IPS DF 4.7 (cell line): ENCODE data around the gene TTC39A.
A peak's percentile ranks its signal among the peaks of the same experiment; 100 is the strongest.

Experiments
- DNase-seq: peaks from one replicate; pipeline ENCODE4 v3.0.0-alpha.2; 2013; ENCODE audit warnings: low spot score; ENCODE audit errors: extremely low read depth

The TTC39A gene

DNA sequence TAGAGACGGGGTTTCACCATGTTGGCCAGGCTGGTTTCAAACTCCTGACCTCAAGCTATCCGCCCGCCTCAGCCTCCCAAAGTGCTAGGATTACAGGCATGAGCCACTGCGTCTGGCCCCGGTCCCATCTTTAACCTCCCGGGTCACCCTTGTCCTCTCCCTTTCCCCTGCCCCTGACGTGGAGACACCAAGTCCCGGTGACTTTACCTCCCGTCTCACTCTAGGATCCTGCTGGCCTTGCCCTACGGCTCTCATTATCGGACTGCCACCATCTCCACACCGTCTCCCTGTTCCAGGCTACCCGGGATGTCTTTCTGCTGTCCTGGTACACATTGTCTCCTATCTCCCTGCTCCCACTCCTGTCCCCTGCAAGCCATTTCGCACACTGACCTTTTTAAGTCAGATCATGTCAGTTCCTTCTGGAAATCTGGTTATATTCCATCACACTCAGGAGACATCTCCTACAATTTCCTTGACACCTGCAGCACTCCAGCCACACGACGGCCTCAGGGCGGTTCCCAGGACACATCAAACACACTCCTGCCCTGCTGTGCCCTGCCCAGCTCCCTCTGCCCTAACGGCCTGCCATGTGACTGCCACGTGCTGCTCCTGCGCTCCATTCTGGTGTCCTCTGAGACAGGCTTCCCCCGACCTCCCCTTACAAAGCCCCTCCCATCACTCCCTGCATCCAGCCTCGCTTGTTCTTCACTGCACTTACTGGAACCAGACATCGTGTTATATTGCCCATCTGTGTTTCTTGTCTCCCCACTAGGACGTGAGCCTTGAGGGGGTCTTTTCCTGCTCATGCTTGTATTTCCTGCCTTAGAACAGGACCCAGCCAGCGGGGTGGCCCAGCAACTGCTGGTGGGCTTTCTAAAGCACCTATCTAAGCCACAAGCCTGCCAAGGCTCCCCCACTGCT, 32.7 kb downstream of the TTC39A start:
- DNase-seq = no peak

DNA sequence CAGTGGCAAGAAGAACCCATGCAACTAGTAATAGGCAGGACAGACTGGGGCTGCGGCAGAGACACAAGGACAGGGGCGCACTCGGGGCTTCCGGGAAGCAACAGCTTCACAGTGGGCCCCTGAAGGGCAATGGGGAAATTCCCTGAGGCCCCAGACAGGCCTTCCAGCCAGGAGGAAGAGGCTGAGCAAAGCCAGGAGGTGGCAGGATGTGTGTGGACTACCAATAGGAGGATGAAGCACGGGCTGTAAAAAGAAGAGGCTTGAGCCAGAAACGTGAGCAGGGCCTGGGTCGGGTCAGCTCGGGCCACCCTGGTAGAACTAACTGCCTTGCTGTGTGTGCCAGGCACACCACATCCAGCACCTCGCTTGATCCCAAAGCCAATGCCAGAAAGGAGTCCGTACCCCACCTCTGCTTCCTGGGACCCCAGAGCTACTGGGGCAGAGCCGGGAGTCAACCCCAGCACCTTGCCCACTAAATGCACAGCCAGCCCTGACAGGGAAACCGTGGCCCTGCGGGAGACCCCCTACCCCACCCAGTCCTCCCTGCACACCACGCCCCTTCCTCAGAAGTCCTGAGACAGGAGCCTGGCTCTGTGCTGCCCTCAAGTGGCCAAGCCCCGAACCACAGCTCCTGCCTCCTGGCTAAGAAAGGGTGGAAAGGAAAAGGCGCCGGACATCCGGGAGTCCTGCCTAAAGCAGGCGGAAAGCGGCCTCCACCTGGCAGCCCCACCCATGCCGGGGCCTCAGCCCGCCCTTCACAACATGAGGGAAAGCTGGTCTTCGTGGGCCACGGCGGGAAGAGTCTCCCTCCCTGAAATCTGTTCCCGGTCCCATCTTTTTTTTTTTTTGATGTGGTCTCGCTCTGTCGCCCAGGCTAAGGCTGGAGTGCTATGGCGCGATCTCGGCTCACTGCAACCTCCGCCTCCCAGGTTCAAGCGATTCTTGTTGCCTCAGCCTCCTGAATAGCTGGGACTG, 33.7 kb downstream of the TTC39A start:
- DNase-seq = peak; percentile 80

DNA sequence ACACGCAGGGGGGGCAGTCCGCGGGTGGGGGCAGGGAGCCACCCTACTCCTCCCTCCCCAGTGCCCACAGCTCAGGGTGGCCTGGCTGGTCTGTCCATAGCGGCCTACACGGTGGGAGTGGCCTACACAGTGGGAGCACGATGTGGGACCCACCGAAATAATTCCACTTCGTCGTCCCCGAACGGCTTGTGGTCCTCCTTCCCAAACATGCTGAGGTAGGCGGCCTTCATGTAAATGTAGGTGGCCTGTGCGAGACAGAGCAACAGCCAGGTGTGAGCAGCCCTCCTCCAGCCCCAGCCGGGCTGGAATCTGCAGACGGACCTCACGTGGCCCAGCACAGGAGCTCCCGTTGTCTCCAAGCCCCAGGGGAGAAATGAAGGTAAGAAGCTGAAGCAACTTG, 34.4 kb downstream of the TTC39A start:
- no peak for DNase-seq

DNA sequence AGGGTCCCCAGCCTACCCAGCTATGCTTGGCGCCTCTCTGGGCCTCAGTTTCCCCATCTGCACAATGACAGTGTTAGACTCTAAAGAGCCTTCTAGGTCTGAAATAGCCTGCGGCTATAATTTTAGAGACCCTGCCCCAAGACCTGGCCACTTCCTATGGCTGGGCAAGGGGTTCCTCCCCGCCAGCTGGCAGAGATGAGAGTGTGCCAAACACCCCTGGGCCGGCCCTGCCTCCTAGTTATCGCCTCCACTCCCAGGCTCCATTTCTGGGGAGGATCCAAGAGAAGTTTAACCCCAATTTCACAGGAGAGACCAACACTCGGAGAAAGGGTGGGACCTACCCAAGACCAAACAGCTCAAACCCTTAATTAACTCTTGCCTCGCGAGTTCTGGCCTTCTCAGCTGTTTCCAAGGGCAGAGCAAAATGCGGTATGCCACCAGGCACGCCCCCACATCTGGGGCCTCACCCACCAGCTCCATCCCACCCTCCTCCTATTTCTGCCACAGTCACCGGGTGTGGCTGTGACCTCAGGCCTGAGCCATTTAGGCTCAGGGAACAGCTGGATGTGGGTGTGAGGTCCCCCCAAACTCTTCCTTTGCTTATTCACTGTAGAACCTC, 35.7 kb downstream of the TTC39A start:
- no peak for DNase-seq

DNA sequence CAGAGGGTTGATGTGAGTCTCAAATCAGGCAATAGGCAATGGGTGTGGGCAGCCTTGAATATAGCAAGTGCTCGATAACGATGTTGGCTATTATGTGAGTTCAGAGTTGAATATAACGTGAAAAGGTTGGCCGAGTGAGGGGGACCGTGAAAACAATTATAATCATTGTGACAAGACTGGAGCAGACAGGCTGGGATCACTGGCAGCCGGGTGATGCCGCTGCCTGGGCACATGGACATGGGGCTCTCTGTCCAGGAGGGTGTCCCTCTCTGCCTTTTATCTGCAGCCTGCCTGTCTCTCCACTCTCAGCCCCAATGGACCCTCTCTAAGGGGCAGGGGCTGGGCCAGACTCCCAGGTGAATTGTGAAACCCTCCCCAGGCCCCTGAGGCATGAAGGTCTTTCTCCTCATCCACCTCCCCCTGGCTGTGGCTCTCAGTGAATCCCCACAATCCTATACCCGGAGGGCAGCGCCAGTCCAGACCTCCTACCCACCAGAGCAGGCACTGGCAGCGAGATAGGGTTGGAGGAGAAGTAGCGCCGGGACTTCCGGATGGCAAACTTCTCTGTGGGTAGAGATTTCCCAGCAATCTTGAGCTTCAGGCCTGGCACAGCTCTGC, 36.4 kb downstream of the TTC39A start:
- DNase-seq = no peak

DNA sequence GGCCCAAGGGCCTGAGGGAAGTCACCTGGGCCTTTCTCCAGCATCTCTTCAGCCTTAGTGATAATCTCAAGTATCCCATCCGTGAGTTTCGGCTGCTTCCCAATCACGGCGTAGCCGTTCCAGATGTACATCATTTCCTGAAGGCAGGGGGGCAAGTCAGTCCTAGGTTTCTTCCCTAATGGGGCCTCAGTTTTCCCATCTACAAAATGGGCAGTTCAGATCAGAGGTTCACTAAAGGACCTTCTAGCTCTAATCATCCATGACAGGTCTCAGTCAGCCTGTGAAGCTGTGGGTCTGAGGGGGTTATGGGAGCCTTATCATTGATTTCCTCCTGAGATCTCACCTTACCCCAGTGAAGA, 39.9 kb downstream of the TTC39A start:
- DNase-seq = no peak

DNA sequence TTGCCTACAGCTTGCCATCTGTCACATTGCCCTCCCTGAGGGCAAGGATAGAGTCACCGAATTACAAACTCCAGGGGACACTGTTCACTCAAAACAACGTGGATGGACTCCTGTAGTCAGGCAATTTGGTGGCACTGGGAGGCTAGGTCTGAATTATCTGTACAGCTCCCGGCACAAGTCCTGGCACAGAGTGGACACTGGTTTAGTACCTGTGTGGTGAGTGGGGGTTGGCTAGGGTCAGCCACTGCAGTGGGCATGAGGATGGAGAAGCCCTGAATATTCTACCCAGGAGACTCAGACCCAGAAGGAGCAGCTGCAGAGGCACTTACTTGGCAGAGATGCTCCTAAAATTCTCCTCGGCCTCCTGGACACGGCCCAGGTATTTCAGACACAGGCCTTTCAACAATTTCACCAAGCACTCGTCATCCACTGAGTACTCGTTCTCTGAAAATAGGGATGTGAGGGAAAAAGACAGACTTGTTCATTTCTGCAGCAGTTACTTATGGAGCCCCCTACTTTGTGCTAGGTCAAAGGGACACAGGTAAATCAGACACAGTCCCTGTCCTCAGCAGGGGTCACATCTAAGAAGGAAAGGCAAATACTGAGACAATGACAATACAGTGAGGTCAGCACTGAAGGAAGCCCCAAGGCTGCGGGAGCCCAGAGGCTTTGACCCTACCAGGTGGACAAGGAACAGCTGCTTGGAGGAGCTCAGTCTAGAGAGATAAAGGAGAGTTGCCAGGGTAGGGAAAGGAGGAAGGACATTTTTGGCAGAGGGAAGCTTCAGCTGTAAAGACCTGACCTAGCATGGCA, 40.5 kb downstream of the TTC39A start:
- DNase-seq = no peak

DNA sequence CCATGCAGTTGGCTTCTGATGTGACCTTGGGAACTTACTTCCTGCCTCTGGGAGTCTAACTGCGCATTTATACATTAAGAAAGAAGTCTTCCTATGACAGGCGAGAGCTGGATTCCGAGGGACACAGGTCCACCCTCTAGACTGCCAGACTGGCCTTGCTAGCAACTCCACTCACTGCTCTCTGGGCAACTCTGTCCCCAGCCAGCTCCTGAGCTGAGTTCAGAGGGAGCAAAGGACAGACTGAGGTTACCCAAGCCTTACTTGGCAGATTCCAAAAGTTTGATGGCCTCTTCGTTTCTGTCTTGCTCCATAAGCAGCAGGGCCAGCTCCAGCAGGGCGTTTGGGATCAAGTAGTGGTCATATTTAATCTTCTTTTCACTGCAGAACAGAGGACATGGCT, 41.8 kb downstream of the TTC39A start:
- no peak for DNase-seq

DNA sequence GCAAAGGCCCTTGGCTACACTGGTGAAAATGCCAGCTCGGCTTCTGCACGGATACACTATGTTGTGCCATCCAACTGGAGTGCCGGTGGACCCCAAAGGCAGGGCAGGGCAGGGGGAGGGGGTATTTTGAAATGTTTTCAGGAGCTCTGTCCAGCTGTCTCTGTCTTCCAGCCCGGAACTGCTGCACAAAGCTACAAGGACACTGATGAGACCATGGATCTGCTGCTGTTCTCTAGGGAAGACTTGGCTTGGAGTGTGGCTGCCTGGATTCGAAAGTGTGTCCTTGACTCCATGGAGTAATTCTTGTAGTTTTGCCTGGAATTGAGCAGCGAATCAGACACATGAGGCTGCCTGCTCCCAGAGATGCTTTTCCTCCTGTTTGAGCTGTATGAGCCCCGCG, 42.4 kb downstream of the TTC39A start:
- DNase-seq = no peak

DNA sequence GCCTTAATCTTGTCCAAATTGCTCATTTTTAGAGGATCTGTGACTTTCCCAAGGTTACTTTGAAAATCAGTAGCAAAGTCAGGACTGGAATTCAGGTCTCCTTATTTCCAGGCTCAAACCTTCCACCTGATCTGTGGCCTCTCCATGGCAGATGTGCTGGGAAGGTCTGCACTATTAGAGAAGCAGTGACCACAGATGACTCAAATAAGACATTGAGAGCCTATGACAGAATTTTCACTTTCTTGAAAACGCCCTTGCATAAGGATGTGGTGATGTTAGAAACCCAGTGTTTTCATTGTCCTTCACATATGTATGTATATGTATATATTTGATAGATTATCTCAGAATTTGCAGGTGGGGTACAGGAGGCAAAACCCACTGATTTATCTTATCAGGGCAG, 45.3 kb downstream of the TTC39A start:
- DNase-seq = no peak

DNA sequence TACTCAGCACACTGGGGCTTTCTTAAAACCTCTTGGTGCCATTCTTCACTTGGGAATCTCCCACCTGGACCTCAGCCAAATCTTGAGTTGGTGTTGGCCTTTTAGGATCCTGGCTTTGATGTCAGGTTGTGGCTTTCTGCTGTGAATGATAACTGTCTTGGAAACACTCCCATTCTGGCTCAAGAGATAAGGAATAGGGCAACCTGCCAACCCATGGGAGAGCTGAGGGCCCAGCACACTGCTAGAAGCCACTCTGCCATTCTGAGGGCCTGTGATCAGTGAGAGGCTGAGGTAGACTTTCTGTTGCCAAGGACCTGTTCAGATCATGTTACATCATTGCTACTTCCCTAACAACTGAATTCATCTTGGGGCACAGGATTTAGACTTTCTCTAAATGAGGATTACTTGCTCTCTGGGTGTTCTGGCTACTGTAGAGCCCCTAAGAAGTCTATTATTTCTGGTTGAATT, 45.8 kb downstream of the TTC39A start:
- DNase-seq = no peak

DNA sequence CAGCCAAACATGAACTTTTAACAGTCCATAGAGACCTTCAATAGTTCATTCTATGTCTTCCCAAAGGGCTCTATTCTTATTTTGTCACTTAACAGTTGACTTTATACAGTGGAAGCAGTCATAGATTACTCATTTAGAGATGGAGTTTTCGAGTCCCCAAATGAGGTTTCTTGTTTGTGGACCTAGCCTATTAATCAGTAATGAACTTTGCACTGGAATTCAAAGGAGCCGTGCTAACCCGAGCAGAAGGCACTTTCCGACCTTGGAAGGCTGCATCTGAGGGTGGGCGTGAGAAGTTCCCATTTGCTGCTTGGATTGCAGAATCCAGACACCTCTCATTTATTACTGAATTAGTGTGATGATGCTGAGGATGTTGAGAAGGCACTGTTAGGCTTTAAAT, 46.4 kb downstream of the TTC39A start:
- no peak for DNase-seq

DNA sequence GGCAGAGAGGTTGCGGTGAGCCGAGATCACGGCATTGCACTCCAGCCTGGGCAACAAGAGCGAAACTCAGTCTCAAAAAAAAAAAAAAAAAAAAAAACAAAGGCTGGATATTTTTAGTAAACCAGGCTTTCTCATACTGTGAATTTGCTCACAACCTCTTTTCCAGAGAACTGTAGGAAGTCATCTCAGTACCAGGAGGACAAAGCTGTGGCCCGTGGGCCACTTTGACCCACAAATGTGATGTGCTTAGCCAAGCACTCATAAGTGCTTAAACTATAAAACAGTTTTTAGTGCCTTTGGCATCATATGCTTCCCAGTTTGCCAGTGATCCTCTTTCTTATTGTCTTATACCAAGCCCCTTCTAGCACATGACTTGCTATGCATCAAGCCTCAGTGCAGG, 47.8 kb downstream of the TTC39A start:
- DNase-seq = no peak

DNA sequence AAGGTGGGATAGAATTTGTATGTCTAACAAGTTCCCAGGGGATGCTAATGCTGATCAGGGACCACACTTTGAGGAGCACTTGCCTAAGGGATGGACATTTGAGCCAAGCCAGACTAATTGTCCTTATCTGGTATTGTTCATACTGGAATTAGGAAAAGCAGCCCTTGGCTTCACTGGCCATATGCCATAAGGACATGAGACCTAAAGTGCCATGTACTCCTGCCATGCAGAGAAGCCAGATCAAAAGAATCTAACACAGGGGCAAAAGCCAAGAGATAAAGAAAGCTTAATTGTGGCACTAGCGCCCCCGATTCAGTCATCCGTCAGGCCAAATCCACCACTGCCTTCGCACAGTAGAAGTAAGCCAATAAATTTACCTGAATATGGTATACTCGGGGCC, 48.6 kb downstream of the TTC39A start:
- DNase-seq = no peak

DNA sequence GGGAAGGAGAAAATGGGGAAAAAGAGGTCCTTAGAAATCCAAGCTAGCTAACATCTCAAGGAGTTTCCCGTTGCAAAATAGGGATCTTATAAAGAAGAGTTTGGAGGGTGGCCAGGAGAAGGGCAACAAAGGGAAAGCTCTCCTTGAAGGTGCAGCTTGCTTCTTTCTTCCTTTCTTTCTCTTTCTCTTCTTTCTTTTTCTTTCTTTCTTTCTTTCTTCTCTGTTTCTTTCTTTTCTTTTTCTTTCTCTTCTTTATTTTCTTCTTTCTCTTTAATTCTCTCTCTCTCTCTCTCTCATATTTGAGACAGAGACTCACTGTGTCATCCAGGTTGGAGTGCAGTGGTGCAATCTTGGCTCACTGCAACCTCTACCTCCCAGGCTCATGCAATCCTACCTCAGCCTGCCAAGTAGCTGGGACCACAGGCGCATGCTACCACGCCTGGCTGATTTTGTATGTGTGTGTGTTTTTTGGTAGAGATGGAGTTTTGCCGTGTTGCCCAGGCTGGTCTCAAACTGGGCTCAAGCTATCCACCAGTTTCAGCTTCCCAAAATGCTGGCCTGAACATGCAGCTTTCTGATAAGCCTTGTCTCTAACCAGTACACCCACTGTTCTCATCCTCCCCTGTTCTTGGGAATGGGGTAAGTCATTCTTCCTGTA, 49.9 kb downstream of the TTC39A start:
- no peak for DNase-seq

DNA sequence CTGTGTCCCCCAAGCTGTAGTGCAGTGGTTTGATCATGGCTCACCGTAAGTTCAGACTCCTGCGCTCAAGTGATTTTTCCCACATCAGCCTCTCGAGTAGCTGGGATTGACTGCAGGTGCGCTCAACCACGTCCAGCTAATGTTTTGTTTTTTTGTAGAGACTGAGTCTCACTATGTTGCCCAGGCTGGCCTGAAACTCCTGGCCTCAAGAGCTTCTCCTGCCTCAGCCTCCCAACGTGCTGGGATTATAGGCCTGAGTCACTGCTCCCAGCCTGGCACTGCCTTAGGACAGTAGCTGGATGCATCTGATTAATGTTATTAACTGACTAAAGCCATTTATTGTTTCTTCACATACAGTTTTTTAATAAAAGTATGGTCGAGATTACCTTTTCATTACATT, 54.1 kb downstream of the TTC39A start:
- no peak for DNase-seq

DNA sequence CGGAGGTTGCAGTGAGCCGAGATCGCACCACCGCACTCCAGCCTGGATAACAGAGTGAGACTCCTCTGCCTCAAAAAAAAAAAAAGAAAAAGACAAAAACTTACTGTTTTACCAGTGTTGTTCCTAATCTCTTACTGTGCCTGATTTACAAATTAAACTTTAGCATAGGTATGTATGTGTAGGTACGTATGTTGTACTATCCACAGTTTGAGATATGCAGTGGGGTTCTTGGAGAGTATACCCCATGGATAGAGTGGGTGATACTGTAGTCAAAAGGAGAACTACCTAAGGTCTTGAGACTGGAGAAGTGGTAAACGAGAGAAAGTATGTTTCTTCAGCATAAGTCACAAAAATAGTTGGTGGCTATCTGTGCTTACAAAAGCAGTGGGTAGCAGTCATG, 55.7 kb downstream of the TTC39A start:
- no peak for DNase-seq

DNA sequence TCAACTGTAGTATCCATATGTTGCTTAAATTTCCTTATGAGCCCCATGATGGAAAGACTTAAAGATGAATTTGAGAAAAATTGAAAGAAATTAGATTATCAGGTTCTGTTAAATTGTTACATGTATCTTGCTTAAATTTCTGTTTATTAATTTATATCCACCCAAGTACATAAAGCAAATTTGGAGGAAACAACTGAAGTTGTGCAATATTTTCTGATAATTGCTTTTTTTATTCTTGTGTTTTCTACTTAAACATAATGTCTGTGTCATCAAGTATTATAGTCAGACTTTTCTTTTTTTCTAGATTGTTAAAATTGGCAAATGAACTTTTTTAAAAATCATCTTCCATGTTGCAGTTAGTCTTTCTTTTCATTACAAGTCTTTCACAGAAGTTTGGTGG, 57.4 kb downstream of the TTC39A start:
- no peak for DNase-seq

DNA sequence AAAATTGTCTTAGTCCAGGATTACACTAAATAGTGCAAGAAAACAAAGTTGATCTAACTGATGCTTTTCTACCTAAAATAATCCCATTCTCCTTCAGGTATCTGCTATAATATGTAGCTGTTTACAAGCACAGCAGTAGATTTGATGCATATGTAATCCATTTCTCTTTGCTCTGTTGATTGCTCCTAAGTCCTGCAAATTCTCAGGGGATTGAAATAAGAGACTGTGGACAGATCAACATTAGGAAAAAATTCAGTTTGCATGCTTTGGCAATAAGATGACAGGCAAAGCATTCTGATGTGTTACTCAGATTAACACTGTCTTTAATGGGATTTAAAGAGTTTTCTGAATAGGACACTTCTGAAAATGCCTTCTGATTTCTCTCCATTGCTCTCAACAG, 59.6 kb downstream of the TTC39A start:
- no peak for DNase-seq

DNA sequence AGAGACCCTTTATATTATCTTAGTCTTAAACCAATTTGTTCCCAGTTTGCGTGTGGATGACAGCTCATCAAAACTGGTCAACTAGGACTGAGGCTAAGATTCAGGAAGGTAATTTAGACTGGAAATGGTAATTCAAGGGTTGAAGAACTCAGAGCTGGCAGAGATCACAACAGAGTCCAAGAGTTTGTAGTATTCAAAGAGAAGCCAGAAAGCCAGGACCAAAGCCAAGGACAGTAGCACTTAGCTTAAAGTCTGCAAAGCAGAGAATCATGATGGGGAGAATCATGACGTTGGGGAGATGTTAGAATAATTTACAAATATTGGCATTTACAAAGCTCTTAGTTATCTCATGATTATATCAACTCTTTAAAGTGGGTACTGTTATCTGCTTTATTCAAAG, 61.7 kb downstream of the TTC39A start:
- no peak for DNase-seq
